ENCODE measurements around the gene CKM.

Gene CKM

DNA sequence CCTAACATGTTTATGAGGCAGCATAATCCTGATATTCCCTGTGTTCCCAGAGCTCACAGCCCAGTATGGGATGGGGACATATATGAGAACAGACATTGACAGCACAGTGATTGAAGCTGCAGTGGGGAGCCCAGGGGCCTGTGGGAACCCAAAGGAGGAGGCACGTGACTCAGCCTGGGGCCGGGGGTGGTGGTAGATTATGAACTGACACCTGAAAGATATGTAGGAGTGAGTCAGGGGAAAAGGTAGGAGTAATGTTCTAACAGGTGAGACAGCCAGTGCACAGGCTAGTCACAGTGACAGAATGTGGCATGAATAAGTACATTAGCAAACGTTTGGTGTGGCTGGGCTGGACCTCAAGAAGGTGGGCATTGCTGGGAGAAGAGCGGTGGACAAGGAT, 29.0 kb downstream of the CKM start:
- no peak overlapping the region for H3K4me3 ChIP-seq (ENCODE audit: low read depth, low read length)
- TF ChIP-seq, protein P1, sequence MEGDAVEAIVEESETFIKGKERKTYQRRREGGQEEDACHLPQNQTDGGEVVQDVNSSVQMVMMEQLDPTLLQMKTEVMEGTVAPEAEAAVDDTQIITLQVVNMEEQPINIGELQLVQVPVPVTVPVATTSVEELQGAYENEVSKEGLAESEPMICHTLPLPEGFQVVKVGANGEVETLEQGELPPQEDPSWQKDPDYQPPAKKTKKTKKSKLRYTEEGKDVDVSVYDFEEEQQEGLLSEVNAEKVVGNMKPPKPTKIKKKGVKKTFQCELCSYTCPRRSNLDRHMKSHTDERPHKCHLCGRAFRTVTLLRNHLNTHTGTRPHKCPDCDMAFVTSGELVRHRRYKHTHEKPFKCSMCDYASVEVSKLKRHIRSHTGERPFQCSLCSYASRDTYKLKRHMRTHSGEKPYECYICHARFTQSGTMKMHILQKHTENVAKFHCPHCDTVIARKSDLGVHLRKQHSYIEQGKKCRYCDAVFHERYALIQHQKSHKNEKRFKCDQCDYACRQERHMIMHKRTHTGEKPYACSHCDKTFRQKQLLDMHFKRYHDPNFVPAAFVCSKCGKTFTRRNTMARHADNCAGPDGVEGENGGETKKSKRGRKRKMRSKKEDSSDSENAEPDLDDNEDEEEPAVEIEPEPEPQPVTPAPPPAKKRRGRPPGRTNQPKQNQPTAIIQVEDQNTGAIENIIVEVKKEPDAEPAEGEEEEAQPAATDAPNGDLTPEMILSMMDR (IDR thresholded peaks at IDR 0.05; ENCODE audit: low read depth, low read length, missing control alignments), result no peak
- no peak for DNase-seq (ENCODE audit: low read depth)

DNA sequence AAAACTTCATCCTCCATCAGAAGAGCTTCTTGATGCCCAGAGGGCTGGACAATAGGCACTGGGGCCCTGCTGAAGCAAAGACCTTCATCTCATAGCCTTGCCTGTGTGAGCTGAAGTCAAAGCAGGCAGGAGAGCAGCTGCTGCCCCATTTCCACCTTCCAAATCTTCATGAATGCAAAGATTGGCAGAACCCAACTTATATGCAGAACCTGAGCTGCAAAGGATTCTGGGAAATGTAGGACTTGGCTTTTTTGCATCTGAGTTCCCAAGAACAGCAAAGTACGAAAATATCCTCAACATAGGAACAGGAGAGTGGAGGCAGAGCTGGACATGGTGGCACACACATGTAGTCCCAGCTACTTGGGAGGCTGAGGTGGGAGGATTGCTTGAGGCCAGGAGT, 30.8 kb downstream of the CKM start:
- no peak for DNase-seq (ENCODE audit: low read depth)
- H3K4me3 ChIP-seq (ENCODE audit: low read depth, low read length), result no peak overlapping the region
- TF ChIP-seq, protein P1 (IDR thresholded peaks at IDR 0.05; ENCODE audit: low read depth, low read length, missing control alignments), result no peak

DNA sequence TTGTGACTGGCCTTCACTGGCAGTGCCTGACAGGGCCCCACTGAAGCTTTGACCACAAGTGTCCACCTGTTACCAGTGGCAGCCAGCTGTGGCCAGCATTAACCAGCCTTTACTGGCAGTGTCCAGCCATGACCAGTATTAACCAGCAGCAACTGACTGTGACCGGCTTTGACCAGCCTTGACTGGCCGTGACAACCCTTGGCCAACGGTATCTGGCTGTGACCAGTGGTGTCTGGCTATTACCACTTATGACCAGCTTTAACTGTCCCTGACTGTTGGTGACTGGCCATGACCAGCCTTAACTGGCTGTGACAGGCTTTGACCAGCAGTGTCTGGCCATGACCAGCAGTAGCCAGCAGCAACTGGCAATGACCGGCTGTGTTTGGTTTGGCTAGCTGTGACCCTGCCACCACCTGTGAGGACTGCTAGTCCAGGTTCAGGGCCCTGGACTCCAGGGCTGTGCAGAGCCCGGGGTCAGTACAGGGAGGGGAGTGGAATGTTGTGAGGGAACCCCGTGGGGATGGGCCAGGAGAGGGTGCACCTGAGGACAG, 32.2 kb downstream of the CKM start:
- no peak for DNase-seq (ENCODE audit: low read depth)
- TF ChIP-seq, protein P1 (IDR thresholded peaks at IDR 0.05; ENCODE audit: low read depth, low read length, missing control alignments), result no peak
- no peak overlapping the region for H3K4me3 ChIP-seq (ENCODE audit: low read depth, low read length)

DNA sequence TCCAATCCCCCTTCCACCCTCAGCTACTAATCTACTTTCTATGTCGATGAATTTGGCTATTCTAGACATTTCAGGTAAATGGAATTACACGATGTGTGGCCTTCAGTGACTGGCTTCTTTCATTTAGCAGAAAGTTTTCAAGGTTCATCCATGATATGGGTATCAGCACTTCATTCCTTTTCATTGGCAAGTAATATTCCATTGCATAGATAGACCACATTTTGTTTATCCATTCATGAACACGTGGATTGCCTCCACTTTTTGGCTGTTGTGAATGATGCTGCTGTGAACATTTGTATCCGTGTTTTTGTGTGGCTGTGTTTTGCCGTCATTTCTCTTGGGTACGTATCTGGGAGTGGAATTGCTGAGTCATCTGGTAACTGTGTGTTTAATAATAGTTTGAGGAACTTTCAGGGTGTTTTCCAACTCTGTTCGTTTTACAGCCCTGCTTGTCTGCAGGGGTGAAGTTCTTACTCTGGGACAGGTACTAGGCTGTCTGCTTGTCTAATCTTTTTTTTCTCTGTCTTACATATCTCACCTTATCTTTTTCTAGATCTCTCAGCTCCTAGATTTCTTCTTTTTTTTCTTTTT, 39.1 kb downstream of the CKM start:
- DNase-seq (ENCODE audit: low read depth), result peak; percentile 16
- TF ChIP-seq, protein P1 (IDR thresholded peaks at IDR 0.05; ENCODE audit: low read depth, low read length, missing control alignments), result no peak
- no peak overlapping the region for H3K4me3 ChIP-seq (ENCODE audit: low read depth, low read length)

DNA sequence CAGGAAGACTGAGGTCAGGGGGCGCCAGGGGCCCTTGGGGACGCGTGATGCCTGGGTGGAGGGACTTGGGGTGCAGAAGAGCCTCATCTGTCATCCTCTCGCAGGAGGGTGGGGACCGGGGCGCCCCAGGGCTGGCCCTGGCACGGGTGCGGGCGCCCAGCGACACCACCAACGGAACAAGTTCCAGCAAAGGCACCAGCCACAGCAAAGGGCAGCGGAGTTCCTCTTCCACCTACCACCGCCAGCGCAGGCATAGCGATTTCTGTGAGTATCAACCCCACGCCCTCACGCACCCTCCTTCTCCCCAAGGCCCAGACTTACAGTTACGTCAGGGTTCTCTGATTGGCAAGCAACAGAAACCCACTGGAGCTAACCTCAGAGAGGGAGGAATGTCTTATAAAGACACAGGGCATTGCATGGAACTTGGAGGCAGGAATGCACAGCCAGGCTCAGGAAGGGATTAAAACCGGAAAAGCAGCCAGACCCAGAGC, 42.2 kb downstream of the CKM start:
- no peak overlapping the region for H3K4me3 ChIP-seq (ENCODE audit: low read depth, low read length)
- TF ChIP-seq, protein P1 (IDR thresholded peaks at IDR 0.05; ENCODE audit: low read depth, low read length, missing control alignments), result no peak
- no peak for DNase-seq (ENCODE audit: low read depth)

DNA sequence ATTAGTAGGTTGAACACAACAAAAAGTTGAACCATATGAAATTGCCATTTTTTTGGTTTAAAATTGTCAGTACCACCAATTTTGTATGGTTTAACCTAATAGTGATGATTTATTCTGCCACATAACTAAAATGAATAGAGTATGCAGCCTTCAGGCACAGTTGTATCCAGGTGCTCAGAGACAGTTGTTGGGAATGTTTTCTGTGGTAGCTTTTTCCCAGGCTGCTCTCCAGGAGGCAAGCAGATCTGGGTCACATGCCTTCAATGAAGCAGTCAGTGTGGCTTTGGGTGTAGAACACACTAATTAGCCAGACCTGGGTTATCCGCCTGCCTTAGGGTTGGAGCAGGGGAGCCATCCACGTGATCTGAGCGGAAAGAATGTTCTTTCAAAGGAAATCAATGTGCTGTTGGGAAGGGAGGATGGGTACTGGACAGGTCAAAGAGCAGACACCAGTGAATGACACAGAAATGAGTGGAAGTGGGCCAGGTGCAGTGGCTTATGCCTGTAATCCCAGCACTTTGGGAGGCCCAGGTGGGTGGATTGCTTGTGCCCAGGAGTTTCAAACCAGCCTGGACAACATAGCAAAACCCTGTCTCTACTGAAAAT, 43.0 kb downstream of the CKM start:
- TF ChIP-seq, protein P1 (IDR thresholded peaks at IDR 0.05; ENCODE audit: low read depth, low read length, missing control alignments), result no peak
- no peak overlapping the region for H3K4me3 ChIP-seq (ENCODE audit: low read depth, low read length)
- DNase-seq (ENCODE audit: low read depth), result no peak
